Mammary epithelial cell (primary cell): ENCODE data around the gene ZFYVE26.

Experiments used
- CTCF ChIP-seq, 2 donors: IDR thresholded peaks in 1 of 2; conservative IDR thresholded peaks in 1 of 2; 2 replicates each; pipeline ENCODE4 v1.5.1; 2011 to 2012; ENCODE audit warnings: inconsistent platforms in 2 of 2, low read length in 2 of 2, mild to moderate bottlenecking in 2 of 2, control low read depth in 1 of 2, low read depth in 1 of 2; ENCODE audit not compliant: insufficient read depth in 1 of 2; ENCODE audit errors: extremely low read depth in 1 of 2
- EZH2 ChIP-seq: IDR thresholded peaks from 2 replicates; pipeline ENCODE4 v1.6.1; 2012; ENCODE audit warnings: low read length, inconsistent platforms, borderline replicate concordance

- TF ChIP-seq CTCF (conservative IDR thresholded peaks at IDR 0.05 in 1 of 2, IDR thresholded peaks at IDR 0.05 in 1 of 2; ENCODE audit: extremely low read depth in 1 of 2, insufficient read depth in 1 of 2, low read depth in 1 of 2, low read length in 2 of 2) (no peak), EZH2 (no peak)
Measured at GRCh38 chr14:67800743-67801142, 15.6 kb downstream of the ZFYVE26 start.
